HG02943 (cell line): ENCODE measurements around the gene COL21A1.
"Not testable (repeated sequence)": the region's sequence is repeated elsewhere in the genome, so short reads cannot be mapped to it uniquely, and the experiment has no call there.

Experiments used
- ATAC-seq: cut with Tn5 transposase; IDR thresholded peaks from one replicate; pipeline ENCODE4 v1.9.1; 2021; ENCODE audit warnings: mild to moderate bottlenecking, low read depth, moderate library complexity; ENCODE audit not compliant: unreplicated experiment

The COL21A1 gene

GRCh38 chr6:56023829-56024228 is 223.6 kb downstream of the COL21A1 start:
- ATAC-seq, result no peak

GRCh38 chr6:56022678-56023077 is 224.7 kb downstream of the COL21A1 start:
- ATAC-seq, result no peak

- ATAC-seq, result no peak
These were observed 225.4 kb downstream of the COL21A1 start for GRCh38 chr6:56021943-56022342.

GRCh38 chr6:56019973-56020372 is 227.4 kb downstream of the COL21A1 start:
- ATAC-seq, result no peak

GRCh38 chr6:56017198-56017597 is 230.2 kb downstream of the COL21A1 start:
- ATAC-seq, result no peak

- not testable (repeated sequence) for ATAC-seq
These were observed 233.3 kb downstream of the COL21A1 start for GRCh38 chr6:56014039-56014438.

- ATAC-seq, result no peak
These were observed 237.7 kb downstream of the COL21A1 start for GRCh38 chr6:56009636-56010035.
